Right lobe of liver (tissue), 6 donors: ENCODE results near the gene ZNF592. TPM values are rescaled to one million over a fixed set of nuclear protein-coding genes. Genes with fewer than 3 reads are reported as not detected.

ENCODE experiments used
- ATAC-seq, 4 donors: fragments of 200-7000 bp; cut with Tn5 transposase; one replicate each; pipeline ENCODE4 v1.9.1; 2020; ENCODE audit warnings: mild to moderate bottlenecking in 4 of 4, moderate library complexity in 4 of 4
- DNase-seq, 3 donors: peaks; one replicate each; pipeline ENCODE4 v3.0.0-alpha.2; 2020
- H3K27ac ChIP-seq, 3 donors: fragments of 200-600 bp; one replicate each; pipeline ENCODE4 v1.8.0; 2022
- H3K27me3 ChIP-seq, 2 donors: fragments of 200-600 bp; one replicate each; pipeline ENCODE4 v1.8.0; 2022
- H3K36me3 ChIP-seq, 4 donors: fragments of 200-600 bp; sonication (generic) in 1 of 4; one replicate each; pipeline versions ENCODE4 v1.5.1 to v1.8.0; 2017 to 2022; ENCODE audit warnings: control low read depth in 1 of 4
- H3K4me1 ChIP-seq, 4 donors: fragments of 200-600 bp; sonication (generic) in 1 of 4; one replicate each; pipeline versions ENCODE4 v1.5.1 to v1.8.0; 2017 to 2022; ENCODE audit warnings: control low read depth in 1 of 4
- H3K4me3 ChIP-seq, 3 donors: fragments of 200-600 bp; one replicate each; pipeline ENCODE4 v1.8.0; 2022
- H3K9me3 ChIP-seq, 4 donors: fragments of 200-600 bp; sonication (generic) in 1 of 4; one replicate each; pipeline versions ENCODE4 v1.5.1 to v1.8.0; 2017 to 2022; ENCODE audit warnings: control low read depth in 1 of 4
- POLR2A ChIP-seq: fragments of 450-650 bp; IDR thresholded peaks from one replicate; pipeline ENCODE4 v1.6.1; 2017; ENCODE audit warnings: antibody characterized with exemption, mild to moderate bottlenecking
- WGBS: methylation state at CpG from one replicate; pipeline ENCODE4 v1.1.6; 2018; ENCODE audit warnings: low coverage, low lambda C conversion rate; ENCODE audit not compliant: insufficient coverage; ENCODE audit errors: missing lambda C conversion rate; 5-methylcytosine and 5-hydroxymethylcytosine counted together
- intact Hi-C, 2 donors: fragments of 100-400 bp; cut with DNase I; formaldehyde crosslinking; loops; one replicate each; pipeline versions ENCODE4 v1.11.2 to v1.14.1; 2022
- total RNA-seq, 6 experiments: library from RNA; depleted of rRNA in 2 of 6; stranded (reverse); fragments of >200 nt in 2 of 6; fragmentation: NEBNext Ultra II Directional in 3 of 6; extraction: Animal tissue kit (Norgen Biotek cat#: 25700) in 3 of 6; gene quantifications; one replicate each; pipeline versions ENCODE4 v1.1.0 to v1.2.4, GENCODE V29; 2016 to 2023
- TF ChIP-seq, protein P1 (sequence below), 4 donors: fragments of 200-600 bp in 3 of 4; fragments of 450-650 bp in 1 of 4; IDR thresholded peaks; one replicate each; pipeline versions ENCODE4 v1.5.1 to v1.8.0; 2016 to 2022; ENCODE audit warnings: antibody characterized with exemption in 4 of 4, mild to moderate bottlenecking in 2 of 4
- donor health status: DM: no; HTN: yes; CAD: no.
- donor health status: DM: no; HTN: no; CAD: no.
- donor health status: DM: no; HTN: no; CAD: no.
- donor health status: DM: no; HTN: yes; CAD: no.
- donor health status: DM: no; HTN: yes; CAD: no.

Gene ZNF592
- total RNA-seq, 6 experiments from 2014 or later, result 10.8 to 13.2 (median 12.1) TPM

DNA sequence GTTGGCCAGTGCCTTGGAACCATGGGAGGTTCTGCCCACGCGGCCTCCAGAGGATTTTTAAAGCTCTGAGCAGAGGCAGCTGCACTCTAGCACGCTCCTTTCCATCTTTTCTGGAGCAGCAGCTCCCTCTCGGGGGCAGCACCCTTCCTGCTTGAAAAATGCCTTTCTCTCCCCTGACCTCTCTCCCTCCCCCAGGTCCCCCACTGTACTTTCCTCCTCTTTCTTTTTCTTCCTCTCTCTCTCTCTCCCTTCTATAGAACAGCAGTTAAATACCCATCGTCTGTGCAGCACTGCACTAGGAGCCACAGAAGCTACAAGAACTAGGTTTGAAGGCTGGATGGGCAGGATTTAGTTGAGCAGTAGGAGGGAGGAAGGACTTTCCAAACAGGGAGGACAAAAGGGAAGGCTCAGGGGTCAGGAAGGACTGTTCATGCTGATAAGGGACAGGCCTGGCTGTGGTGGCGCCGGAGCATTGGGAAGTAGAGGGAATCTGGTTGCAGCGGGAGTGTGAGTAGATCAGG, 73.2 kb downstream of the ZNF592 start:
- Histone ChIP-seq H3K4me1 (peaks cover 0 to 45% (median 19%) of the 10 kb centered on the region in 4 donors), H3K36me3 (no peaks in the 10 kb centered on the region), H3K27ac (no peak overlapping the region), H3K9me3 (no peaks in the 10 kb centered on the region), H3K27me3 (no peaks in the 10 kb centered on the region), H3K4me3 (no peak overlapping the region)
- intact Hi-C loops, result loop anchor here in 1 of 2 donors (10.0 kb wide), 1 partner anchor 103 kb away; no protein-coding TSS in a partner anchor
- 50% methylated on average over 8 of the region's 8 CpGs for WGBS
- no peak for DNase-seq
- no peak for TF ChIP-seq POLR2A
- TF ChIP-seq, protein P1, sequence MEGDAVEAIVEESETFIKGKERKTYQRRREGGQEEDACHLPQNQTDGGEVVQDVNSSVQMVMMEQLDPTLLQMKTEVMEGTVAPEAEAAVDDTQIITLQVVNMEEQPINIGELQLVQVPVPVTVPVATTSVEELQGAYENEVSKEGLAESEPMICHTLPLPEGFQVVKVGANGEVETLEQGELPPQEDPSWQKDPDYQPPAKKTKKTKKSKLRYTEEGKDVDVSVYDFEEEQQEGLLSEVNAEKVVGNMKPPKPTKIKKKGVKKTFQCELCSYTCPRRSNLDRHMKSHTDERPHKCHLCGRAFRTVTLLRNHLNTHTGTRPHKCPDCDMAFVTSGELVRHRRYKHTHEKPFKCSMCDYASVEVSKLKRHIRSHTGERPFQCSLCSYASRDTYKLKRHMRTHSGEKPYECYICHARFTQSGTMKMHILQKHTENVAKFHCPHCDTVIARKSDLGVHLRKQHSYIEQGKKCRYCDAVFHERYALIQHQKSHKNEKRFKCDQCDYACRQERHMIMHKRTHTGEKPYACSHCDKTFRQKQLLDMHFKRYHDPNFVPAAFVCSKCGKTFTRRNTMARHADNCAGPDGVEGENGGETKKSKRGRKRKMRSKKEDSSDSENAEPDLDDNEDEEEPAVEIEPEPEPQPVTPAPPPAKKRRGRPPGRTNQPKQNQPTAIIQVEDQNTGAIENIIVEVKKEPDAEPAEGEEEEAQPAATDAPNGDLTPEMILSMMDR (IDR thresholded peaks at IDR 0.05), result peak in 1 of 4 donors; percentile 5
- peak in 1 of 4 donors; percentile 19 for ATAC-seq

DNA sequence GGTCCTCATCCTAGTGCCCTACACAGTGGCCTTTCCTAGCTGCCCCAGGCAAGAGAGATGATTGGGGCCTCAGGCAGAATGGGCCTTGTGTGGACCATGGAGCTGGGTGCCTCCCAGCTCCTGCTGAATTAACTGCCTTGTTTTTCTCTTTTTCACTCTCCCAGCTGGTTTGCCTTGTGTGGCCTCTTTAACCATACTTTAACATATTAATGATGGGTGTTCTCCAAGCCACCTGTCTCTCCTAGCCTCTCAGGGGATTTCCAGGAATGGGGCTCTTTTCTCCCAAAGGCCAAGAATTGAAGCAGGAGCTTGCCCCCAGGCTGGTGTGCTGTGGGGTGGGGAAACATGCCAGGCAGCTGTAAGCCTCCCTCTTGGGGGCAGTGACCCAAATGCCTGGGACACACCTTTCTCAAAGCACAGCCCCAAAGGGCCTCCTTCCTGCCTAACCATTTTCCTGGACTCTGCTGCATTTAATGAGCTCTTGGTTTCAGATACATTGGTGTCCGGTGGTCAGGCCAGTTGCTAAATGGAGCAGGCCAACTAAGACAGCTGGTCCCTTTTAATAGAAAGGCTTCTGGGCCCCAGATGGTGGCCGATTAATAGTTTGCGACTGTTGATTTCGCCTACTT, 74.4 kb downstream of the ZNF592 start:
- no peaks in the 10 kb centered on the region for H3K36me3 ChIP-seq
- DNase-seq (no peak), ATAC-seq (no peak)
- no peaks in the 10 kb centered on the region for H3K9me3 ChIP-seq
- H3K27ac ChIP-seq, result peak overlapping the region in 1 of 3 donors; percentile 89
- H3K4me3 ChIP-seq, result no peak overlapping the region
- TF ChIP-seq, protein P1 (IDR thresholded peaks at IDR 0.05), result no peak
- TF ChIP-seq POLR2A, result no peak
- peaks cover 0 to 37% (median 17%) of the 10 kb centered on the region in 4 donors for H3K4me1 ChIP-seq
- WGBS, result 74% methylated on average over 4 of the region's 4 CpGs
- intact Hi-C loops, result loop anchor here in 1 of 2 donors (10.0 kb wide), 1 partner anchor 102 kb away; no protein-coding TSS in a partner anchor
- H3K27me3 ChIP-seq, result no peaks in the 10 kb centered on the region

DNA sequence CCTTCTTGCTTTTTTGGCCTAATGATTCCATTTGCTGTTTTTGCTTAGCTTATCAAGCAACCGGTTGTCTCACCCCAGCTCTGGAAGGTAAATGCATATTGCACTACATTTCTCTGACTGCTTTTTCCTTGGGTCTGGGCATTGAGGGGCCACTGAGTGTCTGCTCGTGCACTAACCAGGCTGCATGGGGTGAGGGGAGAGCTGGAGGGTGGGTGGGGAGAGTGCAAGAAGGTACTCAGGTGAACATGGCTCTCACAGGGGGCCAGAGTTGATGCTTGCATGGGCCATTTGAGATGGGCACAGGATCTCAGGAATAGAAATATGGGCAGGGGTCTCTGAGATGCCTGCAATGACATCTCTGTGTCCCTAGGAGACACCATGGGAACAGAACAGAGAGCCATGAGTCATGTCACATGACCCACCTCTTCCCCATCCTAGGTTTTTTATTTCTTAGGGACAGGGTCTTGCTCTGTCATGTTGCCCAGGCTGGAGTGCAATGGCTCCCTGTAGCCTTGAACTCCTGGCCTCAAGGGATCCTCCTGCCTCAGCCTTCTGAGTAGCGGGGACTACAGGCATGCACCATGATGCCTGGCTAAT, 75.0 kb downstream of the ZNF592 start:
- Histone ChIP-seq H3K4me1 (peaks cover 0 to 31% (median 15%) of the 10 kb centered on the region in 4 donors), H3K4me3 (no peak overlapping the region), H3K36me3 (no peaks in the 10 kb centered on the region), H3K27me3 (no peaks in the 10 kb centered on the region), H3K27ac (peak overlapping the region; percentile 30 to 89 (median 53)), H3K9me3 (no peaks in the 10 kb centered on the region)
- intact Hi-C loops, result loop anchor here in 1 of 2 donors (10.0 kb wide), 1 partner anchor 101 kb away; no protein-coding TSS in a partner anchor
- TF ChIP-seq, protein P1 (IDR thresholded peaks at IDR 0.05), result no peak
- TF ChIP-seq POLR2A, result no peak
- ATAC-seq (no peak), DNase-seq (no peak)
- WGBS, result 88% methylated on average over 3 of the region's 3 CpGs

DNA sequence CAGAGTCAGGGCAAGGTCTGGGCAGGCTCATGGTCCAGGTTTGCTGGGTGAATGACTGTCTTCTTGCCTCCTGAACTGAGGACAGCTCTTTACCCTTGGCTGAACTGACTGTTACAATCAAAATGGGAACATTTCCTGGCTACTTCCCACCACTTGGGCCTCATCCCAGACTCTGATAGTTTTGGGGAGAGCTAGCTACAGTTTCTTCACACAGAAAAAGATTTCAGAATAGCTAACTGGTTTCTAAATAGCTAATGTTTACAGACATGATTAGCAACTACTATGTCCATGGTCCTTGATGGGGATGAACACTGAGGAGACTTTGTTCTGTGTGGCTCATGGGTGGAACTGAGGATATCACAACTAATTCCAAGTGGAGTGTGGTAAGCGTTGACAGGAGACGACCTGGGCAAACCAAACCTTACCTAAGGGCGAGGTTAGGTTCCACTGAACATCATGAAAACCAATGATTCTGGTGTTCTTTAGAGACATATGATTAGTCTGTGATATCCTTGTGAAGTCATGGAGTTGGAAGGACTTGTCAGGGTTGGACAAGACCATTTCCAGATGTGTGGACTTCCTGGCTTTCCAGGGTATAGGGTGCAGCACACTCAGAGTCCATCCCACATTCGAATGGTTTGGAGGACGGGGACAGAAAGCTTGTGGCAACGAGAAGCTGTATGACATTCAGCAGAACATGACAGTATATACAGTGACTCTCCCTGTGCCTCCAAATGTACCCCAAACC, 76.0 kb downstream of the ZNF592 start:
- ATAC-seq (peak; percentile 72 to 86 (median 84)), DNase-seq (peak in 2 of 3 donors; percentile 76 to 88)
- no peak overlapping the region for H3K4me3 ChIP-seq
- no peaks in the 10 kb centered on the region for H3K9me3 ChIP-seq
- no peak for TF ChIP-seq POLR2A
- TF ChIP-seq, protein P1 (IDR thresholded peaks at IDR 0.05), result no peak
- intact Hi-C loops, result loop anchor here in 1 of 2 donors (10.0 kb wide), 1 partner anchor 100 kb away; no protein-coding TSS in a partner anchor
- no peaks in the 10 kb centered on the region for H3K27me3 ChIP-seq
- H3K4me1 ChIP-seq, result peaks cover 0 to 20% (median 9%) of the 10 kb centered on the region in 4 donors
- peak overlapping the region; percentile 30 to 89 (median 53) for H3K27ac ChIP-seq
- H3K36me3 ChIP-seq, result no peaks in the 10 kb centered on the region
- 38% methylated on average over 5 of the region's 6 CpGs for WGBS
